Upper lobe of left lung (tissue), 4 donors: Measurements from ENCODE around the gene PZP.

Experiments
- EP300 ChIP-seq, 4 donors: sonication (generic); formaldehyde crosslinking; IDR thresholded peaks; one replicate each; pipeline ENCODE4 v1.5.1; 2017; ENCODE audit warnings: antibody characterized with exemption in 4 of 4, control low read depth in 2 of 4
- POLR2A ChIP-seq, 4 donors: fragments of 450-650 bp; IDR thresholded peaks; one replicate each; pipeline ENCODE4 v1.5.1; 2016 to 2017; ENCODE audit warnings: antibody characterized with exemption in 4 of 4, mild to moderate bottlenecking in 2 of 4
- TF ChIP-seq, protein P1 (sequence below), 6 experiments: fragments of 450-650 bp in 4 of 6; fragments of 200-600 bp in 2 of 6; sonication (generic) in 2 of 6; IDR thresholded peaks; one replicate each; pipeline ENCODE4 v1.5.1; 2016 to 2019; ENCODE audit warnings: antibody characterized with exemption in 6 of 6

DNA sequence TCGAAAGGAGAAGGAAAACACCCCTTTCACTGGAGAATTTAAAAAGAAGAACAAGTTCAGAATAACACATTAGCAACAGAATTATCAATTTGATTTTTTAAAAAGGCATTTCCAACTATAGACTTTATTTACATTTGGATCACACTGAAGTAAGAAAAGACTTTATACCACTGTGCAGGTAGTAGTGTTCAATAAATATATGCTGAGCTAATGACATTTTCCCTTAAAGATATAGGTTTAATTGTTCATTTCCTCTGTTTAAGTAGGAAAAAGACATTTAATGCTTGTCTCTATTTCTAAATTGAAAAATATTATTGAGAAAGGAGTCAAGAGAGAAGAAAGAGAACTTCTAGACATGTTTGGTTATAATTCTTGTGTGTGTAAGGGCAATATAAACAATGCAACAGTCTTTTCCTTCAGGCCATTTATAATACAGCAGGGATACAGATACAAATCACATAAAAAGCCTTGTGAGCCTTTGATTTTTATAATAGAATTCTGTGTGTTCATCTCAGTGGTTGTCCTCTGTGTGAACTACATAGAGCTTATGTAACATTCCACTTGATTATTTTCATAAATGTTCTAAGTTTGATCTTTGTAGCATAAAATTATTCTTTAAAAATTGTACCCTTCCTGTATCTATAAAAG is 48.7 kb upstream of the PZP start:
- TF ChIP-seq, protein P1, sequence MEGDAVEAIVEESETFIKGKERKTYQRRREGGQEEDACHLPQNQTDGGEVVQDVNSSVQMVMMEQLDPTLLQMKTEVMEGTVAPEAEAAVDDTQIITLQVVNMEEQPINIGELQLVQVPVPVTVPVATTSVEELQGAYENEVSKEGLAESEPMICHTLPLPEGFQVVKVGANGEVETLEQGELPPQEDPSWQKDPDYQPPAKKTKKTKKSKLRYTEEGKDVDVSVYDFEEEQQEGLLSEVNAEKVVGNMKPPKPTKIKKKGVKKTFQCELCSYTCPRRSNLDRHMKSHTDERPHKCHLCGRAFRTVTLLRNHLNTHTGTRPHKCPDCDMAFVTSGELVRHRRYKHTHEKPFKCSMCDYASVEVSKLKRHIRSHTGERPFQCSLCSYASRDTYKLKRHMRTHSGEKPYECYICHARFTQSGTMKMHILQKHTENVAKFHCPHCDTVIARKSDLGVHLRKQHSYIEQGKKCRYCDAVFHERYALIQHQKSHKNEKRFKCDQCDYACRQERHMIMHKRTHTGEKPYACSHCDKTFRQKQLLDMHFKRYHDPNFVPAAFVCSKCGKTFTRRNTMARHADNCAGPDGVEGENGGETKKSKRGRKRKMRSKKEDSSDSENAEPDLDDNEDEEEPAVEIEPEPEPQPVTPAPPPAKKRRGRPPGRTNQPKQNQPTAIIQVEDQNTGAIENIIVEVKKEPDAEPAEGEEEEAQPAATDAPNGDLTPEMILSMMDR (IDR thresholded peaks at IDR 0.05): no peak
- TF ChIP-seq EP300 (IDR thresholded peaks at IDR 0.05): no peak
- TF ChIP-seq POLR2A (IDR thresholded peaks at IDR 0.05): no peak
